C4-2B (cell line): Measurements from ENCODE around the gene TBXA2R.

Source experiments
- H3K27ac ChIP-seq: fragments of 450-650 bp; 2 replicates; pipeline ENCODE4 v1.5.1; 2017
- CTCF ChIP-seq: fragments of 450-650 bp; conservative IDR thresholded peaks from 2 replicates; pipeline ENCODE4 v1.5.1; 2017; ENCODE audit warnings: mild to moderate bottlenecking
- ZFX ChIP-seq: fragments of 450-650 bp; IDR thresholded peaks from 2 replicates; pipeline ENCODE4 v1.6.1; 2017

TBXA2R gene

GRCh38 chr19:3580156-3580934 lies 26.3 kb downstream of the TBXA2R start:
- no peak overlapping the region for H3K27ac ChIP-seq
- TF ChIP-seq CTCF = no peak
- no peak for TF ChIP-seq ZFX

- H3K27ac ChIP-seq = no peak overlapping the region
- TF ChIP-seq ZFX = no peak
- TF ChIP-seq CTCF = no peak
Observed at GRCh38 chr19:3578390-3578789, 28.3 kb downstream of the TBXA2R start.

- TF ChIP-seq ZFX (no peak), CTCF (no peak)
- no peak overlapping the region for H3K27ac ChIP-seq
Observed at GRCh38 chr19:3577723-3578344, 28.8 kb downstream of the TBXA2R start.

GRCh38 chr19:3576696-3577443 lies 29.8 kb downstream of the TBXA2R start:
- TF ChIP-seq ZFX (no peak), CTCF (no peak)

GRCh38 chr19:3575949-3576673 lies 30.6 kb downstream of the TBXA2R start:
- TF ChIP-seq CTCF (no peak), ZFX (no peak)
- no peak overlapping the region for H3K27ac ChIP-seq

More at GRCh38 chr19:3576696-3577443, 29.8 kb downstream of the TBXA2R start:
- H3K27ac ChIP-seq = no peak overlapping the region

GRCh38 chr19:3575260-3575741 lies 31.4 kb downstream of the TBXA2R start:
- no peak overlapping the region for H3K27ac ChIP-seq
- no peak for TF ChIP-seq CTCF
- TF ChIP-seq ZFX = no peak
